PFSK-1 (cell line): ENCODE results near the gene SS18L1.

ENCODE experiments used
- POLR2AphosphoS5 ChIP-seq: IDR thresholded peaks from 2 replicates; pipeline ENCODE4 v1.6.1; 2012; ENCODE audit warnings: low read depth, mild to moderate bottlenecking, control low read depth, low read length, moderate library complexity
- SIN3A ChIP-seq: IDR thresholded peaks from 2 replicates; pipeline ENCODE4 v1.6.1; 2012; ENCODE audit warnings: mild to moderate bottlenecking, low read length, moderate library complexity, borderline replicate concordance; ENCODE audit not compliant: insufficient read depth
- TF ChIP-seq, protein P1 (sequence below), 2 experiments: IDR thresholded peaks; 2 replicates each; pipeline versions ENCODE4 v1.6.1 to v1.8.0; 2011 to 2012; ENCODE audit warnings: low read depth in 2 of 2, low read length in 2 of 2, control low read depth in 1 of 2, inconsistent platforms in 1 of 2, mild to moderate bottlenecking in 1 of 2, moderate library complexity in 1 of 2; ENCODE audit not compliant: insufficient read depth in 1 of 2

- TF ChIP-seq POLR2AphosphoS5, result no peak
- TF ChIP-seq, protein P1, sequence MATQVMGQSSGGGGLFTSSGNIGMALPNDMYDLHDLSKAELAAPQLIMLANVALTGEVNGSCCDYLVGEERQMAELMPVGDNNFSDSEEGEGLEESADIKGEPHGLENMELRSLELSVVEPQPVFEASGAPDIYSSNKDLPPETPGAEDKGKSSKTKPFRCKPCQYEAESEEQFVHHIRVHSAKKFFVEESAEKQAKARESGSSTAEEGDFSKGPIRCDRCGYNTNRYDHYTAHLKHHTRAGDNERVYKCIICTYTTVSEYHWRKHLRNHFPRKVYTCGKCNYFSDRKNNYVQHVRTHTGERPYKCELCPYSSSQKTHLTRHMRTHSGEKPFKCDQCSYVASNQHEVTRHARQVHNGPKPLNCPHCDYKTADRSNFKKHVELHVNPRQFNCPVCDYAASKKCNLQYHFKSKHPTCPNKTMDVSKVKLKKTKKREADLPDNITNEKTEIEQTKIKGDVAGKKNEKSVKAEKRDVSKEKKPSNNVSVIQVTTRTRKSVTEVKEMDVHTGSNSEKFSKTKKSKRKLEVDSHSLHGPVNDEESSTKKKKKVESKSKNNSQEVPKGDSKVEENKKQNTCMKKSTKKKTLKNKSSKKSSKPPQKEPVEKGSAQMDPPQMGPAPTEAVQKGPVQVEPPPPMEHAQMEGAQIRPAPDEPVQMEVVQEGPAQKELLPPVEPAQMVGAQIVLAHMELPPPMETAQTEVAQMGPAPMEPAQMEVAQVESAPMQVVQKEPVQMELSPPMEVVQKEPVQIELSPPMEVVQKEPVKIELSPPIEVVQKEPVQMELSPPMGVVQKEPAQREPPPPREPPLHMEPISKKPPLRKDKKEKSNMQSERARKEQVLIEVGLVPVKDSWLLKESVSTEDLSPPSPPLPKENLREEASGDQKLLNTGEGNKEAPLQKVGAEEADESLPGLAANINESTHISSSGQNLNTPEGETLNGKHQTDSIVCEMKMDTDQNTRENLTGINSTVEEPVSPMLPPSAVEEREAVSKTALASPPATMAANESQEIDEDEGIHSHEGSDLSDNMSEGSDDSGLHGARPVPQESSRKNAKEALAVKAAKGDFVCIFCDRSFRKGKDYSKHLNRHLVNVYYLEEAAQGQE (IDR thresholded peaks at IDR 0.05; ENCODE audit: insufficient read depth in 1 of 2, low read depth in 2 of 2, low read length in 2 of 2), result no peak
- no peak for TF ChIP-seq SIN3A
These were observed 3.9 kb upstream of the SS18L1 start for GRCh38 chr20:62139636-62140035.
